Choroid plexus epithelial cell (primary cell): Measurements from ENCODE around the gene ALG2.

Experiments used
- DNase-seq: peaks from one replicate; pipeline ENCODE4 v3.0.0-alpha.2; 2010; ENCODE audit warnings: low read depth
- H3K4me3 ChIP-seq: 2 replicates; pipeline ENCODE4 v1.5.1; 2011; ENCODE audit warnings: low read depth, mild to moderate bottlenecking, control low read depth, low read length, moderate library complexity
- CTCF ChIP-seq: conservative IDR thresholded peaks from 2 replicates; pipeline ENCODE4 v1.5.1; 2011; ENCODE audit warnings: low read depth, mild to moderate bottlenecking, control low read depth, inconsistent platforms, low read length, moderate library complexity

Gene ALG2

GRCh38 chr9:99181206-99181605 is 40.5 kb downstream of the ALG2 start:
- peak; percentile 30 for DNase-seq
- H3K4me3 ChIP-seq: no peak overlapping the region
- no peak for TF ChIP-seq CTCF

GRCh38 chr9:99180662-99181061 is 41.1 kb downstream of the ALG2 start:
- no peak overlapping the region for H3K4me3 ChIP-seq
- no peak for TF ChIP-seq CTCF
- DNase-seq: no peak

- TF ChIP-seq CTCF: no peak
- no peak overlapping the region for H3K4me3 ChIP-seq
- DNase-seq: no peak
These were observed 41.5 kb downstream of the ALG2 start for GRCh38 chr9:99180199-99180598.

- DNase-seq: no peak
- no peak overlapping the region for H3K4me3 ChIP-seq
- TF ChIP-seq CTCF: no peak
These were observed 42.5 kb downstream of the ALG2 start for GRCh38 chr9:99178912-99179872.

GRCh38 chr9:99177576-99178366 is 44.0 kb downstream of the ALG2 start:
- no peak overlapping the region for H3K4me3 ChIP-seq
- TF ChIP-seq CTCF: no peak
- DNase-seq: no peak

GRCh38 chr9:99176527-99177013 is 45.2 kb downstream of the ALG2 start:
- no peak overlapping the region for H3K4me3 ChIP-seq
- TF ChIP-seq CTCF: no peak
- DNase-seq: no peak
